Cardiac muscle cell (in vitro differentiated cells and primary cell): ENCODE results near the gene CMTM4. TPM values are rescaled to one million over a fixed set of nuclear protein-coding genes. Genes with fewer than 3 reads are reported as not detected.

Experiments
- DNase-seq, 2 donors: peaks; one replicate each; pipeline versions ENCODE4 v3.0.0 to v3.0.0-alpha.2; 2010 to 2017; ENCODE audit warnings: low read depth in 1 of 2, low spot score in 1 of 2
- H3K27ac ChIP-seq: fragments of 200-600 bp; sonication (generic); 2 replicates; pipeline ENCODE4 v1.5.1; 2016
- H3K27me3 ChIP-seq: fragments of 200-600 bp; sonication (generic); 2 replicates; pipeline ENCODE4 v1.6.0; 2016; ENCODE audit warnings: control low read depth
- H3K36me3 ChIP-seq: fragments of 200-600 bp; sonication (generic); 2 replicates; pipeline ENCODE4 v1.5.1; 2016; ENCODE audit warnings: control low read depth
- H3K4me1 ChIP-seq: fragments of 200-600 bp; sonication (generic); 2 replicates; pipeline ENCODE4 v1.8.1; 2017; ENCODE audit warnings: low read depth, mild to moderate bottlenecking, mixed run types
- H3K4me3 ChIP-seq: fragments of 200-600 bp; sonication (generic); 2 replicates; pipeline ENCODE4 v1.5.1; 2016; ENCODE audit warnings: mild to moderate bottlenecking
- H3K9me3 ChIP-seq: fragments of 200-600 bp; sonication (generic); 2 replicates; pipeline ENCODE4 v1.5.1; 2017; ENCODE audit warnings: low read depth, mild to moderate bottlenecking, control low read depth
- CTCF ChIP-seq: IDR thresholded peaks from 2 replicates; pipeline ENCODE4 v1.5.1; 2012; ENCODE audit warnings: low read depth, mild to moderate bottlenecking, low read length
- polyA plus RNA-seq: library from polyadenylated mRNA; unstranded; fragments of >200 nt; fragmentation: Nextera tagmentation; extraction: Ambion mirVana; gene quantifications from 2 replicates; pipeline ENCODE4 v1.2.1, GENCODE V29; 2016
- total RNA-seq: library from RNA; depleted of rRNA; stranded (reverse); fragments of >200 nt; gene quantifications from 2 replicates; pipeline ENCODE4 v1.2.3, GENCODE V29; 2016

Gene CMTM4
- total and polyA plus RNA-seq, 2 experiments from 2014 or later: 19.7 to 61.6 TPM

GRCh38 chr16:66603537-66604375, 92.8 kb downstream of the CMTM4 start:
- DNase-seq: peak; percentile 68 to 72
- Histone ChIP-seq H3K27me3 (no peaks in the 10 kb centered on the region), H3K9me3 (no peaks in the 10 kb centered on the region), H3K4me1 (peaks cover 15% of the 10 kb centered on the region), H3K27ac (peak overlapping the region; percentile 36), H3K36me3 (no peaks in the 10 kb centered on the region), H3K4me3 (peak overlapping the region; percentile 79)
- no peak for TF ChIP-seq CTCF

- TF ChIP-seq CTCF: no peak
- Histone ChIP-seq H3K27ac (no peak overlapping the region), H3K4me3 (no peak overlapping the region), H3K27me3 (no peaks in the 10 kb centered on the region), H3K4me1 (peaks cover 15% of the 10 kb centered on the region), H3K9me3 (no peaks in the 10 kb centered on the region), H3K36me3 (no peaks in the 10 kb centered on the region)
- DNase-seq: no peak
Measured at GRCh38 chr16:66601471-66601870, 95.1 kb downstream of the CMTM4 start.

GRCh38 chr16:66600477-66600876, 96.1 kb downstream of the CMTM4 start:
- H3K27me3 ChIP-seq: no peaks in the 10 kb centered on the region
- no peak for DNase-seq
- no peak overlapping the region for H3K4me3 ChIP-seq
- H3K36me3 ChIP-seq: no peaks in the 10 kb centered on the region
- no peaks in the 10 kb centered on the region for H3K9me3 ChIP-seq
- H3K4me1 ChIP-seq: peaks cover 7% of the 10 kb centered on the region
- H3K27ac ChIP-seq: no peak overlapping the region
- no peak for TF ChIP-seq CTCF

GRCh38 chr16:66599726-66600125, 96.8 kb downstream of the CMTM4 start:
- no peaks in the 10 kb centered on the region for H3K36me3 ChIP-seq
- H3K4me1 ChIP-seq: peaks cover 7% of the 10 kb centered on the region
- no peaks in the 10 kb centered on the region for H3K27me3 ChIP-seq
- TF ChIP-seq CTCF: no peak
- no peak for DNase-seq
- no peaks in the 10 kb centered on the region for H3K9me3 ChIP-seq
- no peak overlapping the region for H3K27ac ChIP-seq
- no peak overlapping the region for H3K4me3 ChIP-seq

GRCh38 chr16:66598111-66598510, 98.4 kb downstream of the CMTM4 start:
- Histone ChIP-seq H3K4me3 (no peak overlapping the region), H3K27ac (no peak overlapping the region), H3K9me3 (no peaks in the 10 kb centered on the region), H3K36me3 (no peaks in the 10 kb centered on the region), H3K27me3 (no peaks in the 10 kb centered on the region), H3K4me1 (no peaks in the 10 kb centered on the region)
- TF ChIP-seq CTCF: no peak
- DNase-seq: no peak
